Stimulated activated naive CD4-positive, alpha-beta T cell treated with Interleukin-2 at 50 U/mL for 16 hours (primary cell): Measurements from ENCODE around the gene CNTROB.

Experiments
- DNase-seq: peaks from one replicate; lab custom pipeline; 2025; lab: John Stamatoyannopoulos, UW

Gene CNTROB

DNA sequence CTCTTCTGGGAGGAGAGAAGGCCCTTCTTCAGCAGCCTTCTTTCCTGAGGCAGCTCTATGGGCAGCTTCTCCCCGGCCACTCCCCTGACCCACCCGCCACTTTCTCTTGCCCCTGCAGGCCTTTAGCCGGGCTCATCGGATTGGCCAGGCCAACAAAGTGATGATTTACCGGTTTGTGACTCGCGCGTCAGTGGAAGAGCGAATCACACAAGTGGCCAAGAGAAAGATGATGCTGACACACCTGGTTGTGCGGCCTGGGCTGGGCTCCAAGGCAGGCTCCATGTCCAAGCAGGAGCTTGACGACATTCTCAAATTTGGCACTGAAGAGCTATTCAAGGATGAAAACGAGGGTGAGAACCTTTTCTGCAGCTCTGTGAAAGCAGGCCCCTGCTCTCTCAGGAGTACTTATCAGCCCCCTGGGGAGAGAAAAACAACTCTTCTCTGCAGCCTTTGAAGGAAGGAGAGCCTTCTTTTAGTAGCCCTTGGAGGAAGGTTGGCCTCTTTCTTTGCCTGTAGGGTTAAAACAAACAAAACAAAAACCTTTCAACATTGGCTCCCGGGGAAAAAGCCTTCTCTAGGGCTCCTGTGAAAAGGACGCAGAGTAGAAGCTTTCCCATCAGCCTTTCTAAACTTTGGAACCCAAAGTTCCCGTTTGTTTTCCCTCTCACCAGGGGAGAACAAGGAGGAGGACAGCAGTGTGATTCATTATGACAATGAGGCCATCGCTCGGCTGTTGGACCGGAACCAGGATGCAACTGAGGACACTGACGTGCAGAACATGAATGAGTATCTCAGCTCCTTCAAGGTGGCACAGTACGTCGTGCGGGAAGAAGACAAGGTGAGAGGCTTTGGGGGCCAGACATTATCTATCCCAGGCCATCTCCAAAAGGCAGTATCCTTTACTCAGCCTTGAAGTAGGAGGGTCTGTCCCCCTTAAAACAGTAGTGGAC is 28.6 kb upstream of the CNTROB start:
- no peak for DNase-seq

DNA sequence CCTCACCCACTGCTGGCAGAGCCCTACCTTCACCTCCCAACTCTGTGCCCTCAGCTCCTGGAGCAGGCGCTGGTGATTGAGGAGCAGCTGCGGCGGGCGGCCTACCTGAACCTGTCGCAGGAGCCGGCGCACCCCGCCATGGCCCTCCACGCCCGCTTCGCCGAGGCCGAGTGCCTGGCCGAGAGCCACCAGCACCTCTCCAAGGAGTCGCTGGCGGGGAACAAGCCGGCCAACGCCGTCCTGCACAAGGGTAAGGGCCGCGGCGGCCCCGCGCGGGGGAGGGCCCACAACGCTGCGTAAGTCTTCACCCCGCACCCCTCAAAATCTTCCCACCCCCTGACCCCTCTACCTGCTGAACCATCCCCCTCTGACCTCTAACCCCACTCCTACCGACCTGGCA is 22.9 kb upstream of the CNTROB start:
- no peak for DNase-seq

DNA sequence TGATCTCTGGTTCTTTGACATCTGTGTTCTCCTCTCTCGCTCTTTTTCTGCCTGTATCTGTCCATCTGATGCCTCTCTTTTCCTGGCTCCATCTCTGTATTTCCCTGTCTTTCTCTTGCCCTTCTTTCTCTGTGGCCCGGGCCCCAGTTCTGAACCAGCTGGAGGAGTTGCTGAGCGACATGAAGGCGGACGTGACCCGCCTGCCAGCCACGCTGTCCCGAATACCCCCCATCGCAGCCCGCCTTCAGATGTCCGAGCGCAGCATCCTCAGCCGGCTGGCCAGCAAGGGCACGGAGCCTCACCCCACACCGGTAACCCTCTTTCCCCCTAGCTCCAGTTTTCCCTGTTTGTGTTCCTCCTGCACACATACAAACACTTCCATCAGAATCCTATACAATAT is 21.7 kb upstream of the CNTROB start:
- DNase-seq: no peak

DNA sequence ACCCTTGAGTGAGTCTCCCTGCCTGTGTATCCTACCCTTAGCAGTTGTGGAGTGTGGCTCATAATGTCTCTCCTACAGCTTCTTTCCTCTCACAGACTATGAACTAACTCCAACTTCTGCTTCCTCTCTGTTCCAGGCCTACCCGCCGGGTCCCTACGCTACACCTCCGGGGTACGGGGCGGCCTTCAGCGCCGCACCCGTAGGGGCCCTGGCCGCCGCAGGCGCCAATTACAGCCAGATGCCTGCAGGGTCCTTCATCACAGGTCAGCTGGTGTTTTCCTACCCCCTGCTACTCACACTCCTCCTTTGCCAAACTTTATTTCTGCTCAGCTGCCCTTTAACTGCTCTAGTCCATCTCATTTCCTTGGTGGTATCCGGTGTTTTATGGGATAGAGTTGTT is 21.3 kb upstream of the CNTROB start:
- no peak for DNase-seq

- no peak for DNase-seq
Observed at GRCh38 chr17:7911116-7911515, 20.9 kb upstream of the CNTROB start.

DNA sequence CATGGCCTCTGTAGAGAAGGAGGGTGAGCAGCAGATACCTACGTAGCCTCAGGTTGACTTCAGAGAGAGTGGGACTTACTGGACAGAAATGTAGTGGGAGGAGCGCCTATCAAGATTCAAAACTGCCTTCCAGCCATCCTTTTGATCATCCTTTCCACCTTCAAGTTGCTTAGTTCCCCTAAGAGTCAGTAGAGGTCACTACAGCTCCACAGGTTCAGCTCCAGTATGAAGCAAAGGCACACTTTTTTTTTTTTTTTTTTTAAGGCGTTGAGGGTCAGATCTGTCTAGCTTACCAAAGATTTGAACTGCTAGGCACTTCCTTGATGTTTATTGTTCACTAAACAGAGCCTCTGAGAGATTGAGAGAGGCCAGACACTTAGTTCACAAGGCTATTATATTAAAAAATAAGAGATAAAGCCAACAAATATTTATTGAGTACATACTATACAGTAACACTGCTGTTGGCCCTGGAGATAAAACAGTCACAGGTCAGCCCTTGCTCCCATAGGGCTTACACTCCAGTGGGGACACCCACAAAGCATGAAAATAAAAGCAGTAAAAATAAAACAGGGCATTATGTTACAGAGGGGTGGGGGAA is 19.0 kb upstream of the CNTROB start:
- peak; percentile 30 for DNase-seq

- DNase-seq: no peak
Observed at GRCh38 chr17:7915179-7915610, 16.8 kb upstream of the CNTROB start.

DNA sequence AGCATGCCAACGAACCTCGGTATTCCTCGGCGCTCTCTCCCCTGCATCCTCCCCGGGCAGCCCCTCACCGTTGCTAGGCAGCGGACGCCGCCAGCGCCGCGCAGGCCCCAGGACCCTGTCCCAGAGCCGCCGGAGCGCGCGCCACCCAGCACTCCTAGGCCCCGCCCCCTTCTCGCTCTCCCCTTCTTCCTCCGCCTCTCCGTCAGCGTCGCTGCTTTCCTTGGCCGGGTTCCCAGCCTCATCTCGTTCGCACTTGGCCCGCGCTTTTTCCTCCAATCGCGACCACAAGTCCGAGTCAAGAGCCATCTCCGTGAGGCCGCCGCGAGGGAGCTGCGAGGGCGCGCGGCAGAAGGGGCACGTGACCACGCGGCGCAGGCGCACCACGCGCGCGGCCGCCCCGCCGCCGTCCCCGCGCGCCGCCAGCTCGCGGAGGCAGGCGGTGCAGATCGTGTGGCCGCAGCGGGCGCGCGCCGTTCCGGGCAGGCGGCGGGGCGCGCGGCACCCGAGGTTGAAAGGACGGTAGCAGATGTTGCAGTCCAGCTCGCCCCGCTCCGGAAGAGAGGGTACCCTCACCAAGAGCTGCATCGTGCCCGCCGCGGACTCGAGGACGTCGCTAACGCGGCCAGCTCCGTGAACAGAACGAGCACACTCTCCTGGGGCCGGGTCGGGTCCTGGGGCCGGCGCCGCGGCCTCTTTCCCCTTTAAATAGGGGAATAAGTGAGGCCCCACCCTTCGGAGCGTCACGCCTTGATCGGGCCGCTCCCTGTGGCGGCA is 16.2 kb upstream of the CNTROB start, which contains the start of gene RNF227:
Gene RNF227, minus strand, starts transcription at position 679 of the 774 bp plus-strand sequence. Its CDS starts 94 bp downstream, at position 585.
- peak; percentile 87 for DNase-seq

GRCh38 chr17:7916385-7916682 is 15.7 kb upstream of the CNTROB start:
- no peak for DNase-seq

DNA sequence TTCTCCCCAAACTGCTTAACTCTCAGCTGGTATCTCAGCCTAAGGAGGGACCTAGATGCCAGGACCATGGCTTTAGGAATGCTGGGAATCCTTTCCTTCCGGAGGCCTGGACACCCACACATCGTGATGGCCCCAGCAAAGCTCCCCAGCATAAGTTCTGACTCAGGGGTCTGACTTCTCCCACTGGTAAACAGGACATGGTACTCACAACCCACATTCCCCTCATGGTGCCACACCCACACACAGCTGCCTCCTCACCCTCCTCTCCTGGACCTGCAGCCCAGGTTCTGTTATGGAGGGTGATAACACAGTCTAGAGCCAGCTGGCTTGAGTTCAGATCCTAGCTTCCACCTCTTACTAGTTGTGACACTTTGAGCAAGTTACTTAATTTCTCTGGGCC is 15.2 kb upstream of the CNTROB start:
- no peak for DNase-seq

GRCh38 chr17:7922269-7922844 is 9.6 kb upstream of the CNTROB start:
- no peak for DNase-seq

DNA sequence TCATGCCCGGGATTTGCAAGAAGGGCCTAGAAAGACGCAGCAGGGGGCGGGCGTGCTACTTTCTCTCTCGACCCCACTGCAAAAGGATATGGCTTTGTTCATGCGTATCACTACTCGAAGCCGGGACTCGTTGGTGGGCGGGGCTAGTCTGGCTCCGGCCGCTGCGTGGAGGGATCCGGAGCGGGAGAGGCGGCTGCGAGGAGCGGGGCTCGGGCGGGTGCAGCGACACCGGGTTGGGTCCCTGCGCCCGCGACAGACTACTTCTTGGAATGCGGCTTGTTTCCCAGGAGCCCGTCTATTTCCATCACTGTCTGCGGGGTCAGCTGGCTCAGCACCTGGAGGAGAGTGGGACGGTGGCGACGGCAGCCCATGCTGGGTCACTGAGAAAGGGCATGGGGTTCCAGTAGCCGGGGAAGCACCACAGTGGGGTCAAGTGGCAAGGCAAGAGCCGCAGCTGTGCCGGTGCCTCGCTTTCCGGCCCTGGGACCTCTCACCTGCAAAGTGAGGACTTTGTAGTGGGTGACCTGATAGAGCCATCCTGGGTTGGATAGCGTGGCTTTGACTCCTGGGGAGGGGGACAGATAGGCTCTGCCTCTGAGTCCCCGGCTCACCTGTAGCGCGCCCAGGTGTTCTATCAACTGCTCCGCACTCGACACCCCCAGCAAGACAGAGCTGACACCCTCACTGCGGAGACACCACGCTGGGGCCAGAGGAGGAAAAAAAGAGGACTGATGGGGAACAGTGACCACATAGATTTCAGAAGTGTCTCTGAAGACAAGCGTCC is 9.0 kb upstream of the CNTROB start:
- DNase-seq: peak; percentile 81

- no peak for DNase-seq
Observed at GRCh38 chr17:7927596-7927995, 4.4 kb upstream of the CNTROB start.

DNA sequence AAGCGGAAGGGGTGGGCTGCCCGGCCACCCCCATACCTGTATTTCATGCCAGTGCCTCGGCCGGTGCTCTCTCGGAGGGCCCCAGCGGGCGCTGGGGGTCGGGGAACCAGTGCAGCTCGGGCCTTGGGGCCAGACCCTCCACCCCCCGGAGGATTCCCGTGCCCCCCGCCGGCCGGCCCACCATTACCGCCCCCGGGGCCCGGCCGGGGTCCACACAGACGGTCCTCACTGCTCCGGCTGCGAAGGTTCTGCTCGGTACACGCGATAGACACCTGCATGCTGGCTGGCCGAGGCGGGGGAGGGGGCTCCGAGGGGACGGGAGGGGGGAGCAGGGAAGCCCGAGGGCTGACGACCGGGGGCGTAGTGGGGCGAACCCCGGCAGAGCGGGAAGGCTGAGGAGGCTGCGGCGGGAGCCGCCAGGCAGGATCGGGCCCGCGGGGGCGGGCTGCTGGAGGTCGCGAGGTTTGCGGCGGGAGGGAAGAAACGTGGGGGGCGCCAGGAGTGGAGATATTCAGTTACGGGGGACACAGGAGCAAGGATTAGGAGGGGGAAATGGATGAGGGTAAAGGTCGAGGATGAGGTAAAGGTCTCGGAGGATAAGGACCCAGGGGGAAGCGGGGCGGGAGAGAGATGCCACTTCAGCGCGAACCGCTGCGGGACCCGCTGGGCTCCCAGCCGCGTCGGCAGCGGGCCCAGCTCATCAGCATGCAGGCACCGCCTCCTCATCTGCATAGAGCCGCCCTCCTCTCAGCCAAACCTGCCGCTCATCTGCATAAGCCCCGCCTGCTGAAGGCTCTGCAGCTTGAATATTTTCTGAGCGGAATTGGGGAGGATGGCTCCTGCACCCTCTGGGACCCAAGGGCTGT is 2.6 kb upstream of the CNTROB start, which contains the start of gene KCNAB3:
Gene KCNAB3, minus strand, starts transcription at position 699 of the 866 bp plus-strand sequence. Its CDS starts 421 bp downstream, at position 278.
- peak; percentile 55 for DNase-seq

- no peak for DNase-seq
Observed at GRCh38 chr17:7930841-7931631, 970 bp upstream of the CNTROB start.

GRCh38 chr17:7932483-7932891 is 481 bp downstream of the CNTROB start:
- peak; percentile 31 for DNase-seq

GRCh38 chr17:7932949-7933348 is 943 bp downstream of the CNTROB start:
- no peak for DNase-seq

- no peak for DNase-seq
Observed at GRCh38 chr17:7935859-7936258, 3.9 kb downstream of the CNTROB start.

GRCh38 chr17:7940034-7940433 is 8.0 kb downstream of the CNTROB start:
- DNase-seq: no peak

GRCh38 chr17:7940743-7941142 is 8.7 kb downstream of the CNTROB start:
- no peak for DNase-seq
